ENCODE results near the gene UBTD1. TPM values are rescaled to one million over a fixed set of nuclear protein-coding genes. Genes with fewer than 3 reads are reported as not detected.

Gene UBTD1
- total and polyA plus RNA-seq, 10 donors: 4.5 to 17.6 (median 11.8) TPM

GRCh38 chr10:97538839-97539238 lies 40.1 kb downstream of the UBTD1 start:
- Histone ChIP-seq H3K27me3 (replicated peaks in 1 of 7) (no peaks in the 10 kb centered on the region), H3K4me3 (no peak overlapping the region), H3K4me1 (peaks cover 3 to 30% (median 19%) of the 10 kb centered on the region in 6 donors), H3K36me3 (no peaks in the 10 kb centered on the region), H3K9me3 (no peaks in the 10 kb centered on the region), H3K27ac (no peak overlapping the region)
- TF ChIP-seq POLR2AphosphoS5 (IDR thresholded peaks at IDR 0.05) (no peak), POLR2A (IDR thresholded peaks at IDR 0.05) (no peak), CTCF (IDR thresholded peaks at IDR 0.05 in 8 of 11, conservative IDR thresholded peaks at IDR 0.05 in 3 of 11) (no peak)
- WGBS, 5 donors: 89 to 95% (median 92%) methylated on average over 4 of the region's 4 CpGs
- intact Hi-C loops (cut with DNase I; ENCODE audit: low total_unique reads): no loop called here
- peak; percentile 49 for DNase-seq

DNA sequence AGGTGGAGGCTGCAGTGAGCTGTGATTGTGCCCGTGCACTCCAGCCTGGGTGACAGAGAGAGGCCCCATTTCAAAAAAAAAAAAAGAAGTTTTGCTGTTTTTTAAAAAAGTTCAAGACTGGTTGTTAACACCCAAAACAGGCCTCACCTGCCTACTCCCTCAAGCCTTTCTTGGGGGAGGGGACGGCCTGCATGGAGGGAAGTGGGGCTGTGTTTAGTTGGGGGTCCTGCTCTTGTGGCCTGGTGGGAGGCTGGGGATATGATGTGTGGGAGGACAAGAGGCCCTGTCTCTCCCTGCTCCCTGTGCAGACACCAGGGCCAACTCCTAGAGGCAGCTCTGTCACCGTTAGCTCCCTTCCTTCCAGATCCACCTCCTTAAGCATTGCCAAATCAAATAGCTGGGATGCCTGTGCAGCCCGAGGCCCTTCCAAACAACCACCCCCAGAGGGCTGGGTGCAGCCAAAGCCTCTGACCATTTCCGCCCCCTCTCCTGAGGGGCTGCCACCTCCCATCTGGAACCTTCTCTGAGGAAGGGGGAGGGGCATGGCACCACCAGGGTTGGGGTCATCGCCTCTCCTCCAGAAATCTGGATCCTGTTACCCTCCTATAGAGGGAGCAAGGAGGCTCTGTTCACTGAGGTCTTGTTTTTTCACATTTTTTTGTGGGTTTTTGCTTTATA lies 40.9 kb downstream of the UBTD1 start:
- intact Hi-C loops (cut with DNase I; ENCODE audit: low total_unique reads): no loop called here
- H3K27ac ChIP-seq: peak overlapping the region in 1 of 8 donors; percentile 16
- H3K36me3 ChIP-seq: no peaks in the 10 kb centered on the region
- no peaks in the 10 kb centered on the region for H3K9me3 ChIP-seq
- peak; percentile 59 for DNase-seq
- peaks cover 3 to 37% (median 19%) of the 10 kb centered on the region in 6 donors for H3K4me1 ChIP-seq
- no peak overlapping the region for H3K4me3 ChIP-seq
- no peak for TF ChIP-seq POLR2AphosphoS5 (IDR thresholded peaks at IDR 0.05)
- no peak for TF ChIP-seq CTCF (IDR thresholded peaks at IDR 0.05 in 8 of 11, conservative IDR thresholded peaks at IDR 0.05 in 3 of 11)
- no peak for TF ChIP-seq POLR2A (IDR thresholded peaks at IDR 0.05)
- WGBS, 5 donors: 69 to 79% (median 70%) methylated on average over 6 of the region's 6 CpGs
- no peaks in the 10 kb centered on the region for H3K27me3 ChIP-seq (replicated peaks in 1 of 7)

- WGBS, 5 donors: 81 to 93% (median 91%) methylated on average over 13 to 14 of the region's 14 CpGs
- no peaks in the 10 kb centered on the region for H3K36me3 ChIP-seq
- no peak overlapping the region for H3K27ac ChIP-seq
- peaks cover 3 to 37% (median 19%) of the 10 kb centered on the region in 6 donors for H3K4me1 ChIP-seq
- intact Hi-C loops (cut with DNase I; ENCODE audit: low total_unique reads): no loop called here
- no peaks in the 10 kb centered on the region for H3K9me3 ChIP-seq
- peak; percentile 55 for DNase-seq
- H3K27me3 ChIP-seq (replicated peaks in 1 of 7): no peaks in the 10 kb centered on the region
- TF ChIP-seq POLR2A (IDR thresholded peaks at IDR 0.05) (no peak), CTCF (IDR thresholded peaks at IDR 0.05 in 8 of 11, conservative IDR thresholded peaks at IDR 0.05 in 3 of 11) (no peak), POLR2AphosphoS5 (IDR thresholded peaks at IDR 0.05) (no peak)
- no peak overlapping the region for H3K4me3 ChIP-seq
These were observed 42.2 kb downstream of the UBTD1 start for GRCh38 chr10:97540669-97541500.

All from spleen (tissue), 11 donors.